NCI-H526 (cell line): ENCODE results near the gene RMDN3.

Experiments
- DNase-seq, 2 experiments: peaks; one replicate each; lab custom pipeline; 2025; lab: John Stamatoyannopoulos, UW

RMDN3 gene

GRCh38 chr15:40693904-40694687, 61.0 kb downstream of the RMDN3 start:
- DNase-seq = no peak

DNA sequence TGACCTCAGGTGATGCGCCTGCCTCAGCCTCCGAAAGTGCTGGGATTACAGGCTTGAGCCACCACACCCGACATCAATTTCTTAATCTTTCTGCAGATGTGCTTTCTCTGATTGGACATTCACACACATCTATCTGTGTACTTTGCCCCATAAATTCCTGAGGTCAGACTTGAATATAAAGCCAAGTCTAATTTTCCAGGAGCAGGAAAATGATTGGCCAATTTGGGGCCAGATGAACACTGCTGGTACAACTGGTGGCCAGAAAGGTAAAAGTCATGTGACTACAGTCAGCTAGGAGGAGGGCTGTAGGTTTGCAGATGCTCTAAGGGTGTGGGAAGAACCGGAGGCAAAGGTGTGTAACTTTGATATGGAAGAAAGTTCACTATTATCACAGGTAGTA, 63.3 kb downstream of the RMDN3 start:
- DNase-seq = no peak

GRCh38 chr15:40688932-40689799, 65.9 kb downstream of the RMDN3 start:
- DNase-seq = no peak
